HG02970 (cell line): ENCODE results near the gene THSD4.

Experiments used
- ATAC-seq: cut with Tn5 transposase; IDR thresholded peaks from one replicate; pipeline ENCODE4 v1.9.1; 2021; ENCODE audit warnings: mild to moderate bottlenecking, moderate library complexity, moderate number of reproducible peaks; ENCODE audit not compliant: unreplicated experiment, low FRiP score

THSD4 gene

GRCh38 chr15:71822890-71823630 is 707.8 kb downstream of the THSD4 start:
- no peak for ATAC-seq

GRCh38 chr15:71823801-71824200 is 708.5 kb downstream of the THSD4 start:
- no peak for ATAC-seq

- no peak for ATAC-seq
These were observed 709.9 kb downstream of the THSD4 start for GRCh38 chr15:71825021-71825730.

GRCh38 chr15:71826196-71826595 is 710.9 kb downstream of the THSD4 start:
- ATAC-seq = no peak

- no peak for ATAC-seq
These were observed 715.7 kb downstream of the THSD4 start for GRCh38 chr15:71830981-71831380.
